ENCODE measurements around the gene BTBD10. TPM values are rescaled to one million over a fixed set of nuclear protein-coding genes. Genes with fewer than 3 reads are reported as not detected.

Gene BTBD10
- total RNA-seq, 6 experiments from 2014 or later, result 4.8 to 11.0 (median 7.3) TPM

- TF ChIP-seq CTCF (IDR thresholded peaks at IDR 0.05), result no peak
- TF ChIP-seq POLR2A (IDR thresholded peaks at IDR 0.05), result no peak
- ATAC-seq, result no peak
- Histone ChIP-seq H3K9me3 (no peaks in the 10 kb centered on the region), H3K4me1 (no peaks in the 10 kb centered on the region), H3K27ac (no peak overlapping the region), H3K36me3 (peaks cover 0 to 30% (median 10%) of the 10 kb centered on the region in 4 donors), H3K4me3 (no peak overlapping the region), H3K27me3 (no peaks in the 10 kb centered on the region)
- DNase-seq, result no peak
- intact Hi-C loops (cut with DNase I), result no loop called here
- WGBS (ENCODE audit: insufficient coverage, low coverage, low lambda C conversion rate, missing lambda C conversion rate), result 84% methylated on average over 2 of the region's 5 CpGs
These were observed 74.3 kb downstream of the BTBD10 start for GRCh38 chr11:13388741-13389140.

- H3K4me1 ChIP-seq, result no peaks in the 10 kb centered on the region
- WGBS (ENCODE audit: insufficient coverage, low coverage, low lambda C conversion rate, missing lambda C conversion rate), result 79% methylated on average over 2 of the region's 2 CpGs
- peaks cover 0 to 45% (median 10%) of the 10 kb centered on the region in 4 donors for H3K36me3 ChIP-seq
- H3K27me3 ChIP-seq, result no peaks in the 10 kb centered on the region
- intact Hi-C loops (cut with DNase I), result no loop called here
- H3K4me3 ChIP-seq, result no peak overlapping the region
- DNase-seq (no peak), ATAC-seq (peak; percentile 42 to 67 (median 60))
- no peaks in the 10 kb centered on the region for H3K9me3 ChIP-seq
- no peak overlapping the region for H3K27ac ChIP-seq
- TF ChIP-seq POLR2A (IDR thresholded peaks at IDR 0.05), result no peak
- no peak for TF ChIP-seq CTCF (IDR thresholded peaks at IDR 0.05)
These were observed 76.5 kb downstream of the BTBD10 start for GRCh38 chr11:13386567-13386966.

- TF ChIP-seq POLR2A (IDR thresholded peaks at IDR 0.05) (no peak), CTCF (IDR thresholded peaks at IDR 0.05) (peak; percentile 34 to 60 (median 57))
- no peak for DNase-seq
- H3K36me3 ChIP-seq, result peaks cover 0 to 59% (median 12%) of the 10 kb centered on the region in 4 donors
- H3K4me1 ChIP-seq, result no peaks in the 10 kb centered on the region
- no peak overlapping the region for H3K4me3 ChIP-seq
- no peak overlapping the region for H3K27ac ChIP-seq
- 27% methylated on average over 4 of the region's 4 CpGs for WGBS (ENCODE audit: insufficient coverage, low coverage, low lambda C conversion rate, missing lambda C conversion rate)
- H3K9me3 ChIP-seq, result no peaks in the 10 kb centered on the region
- peak; percentile 43 to 50 (median 48) for ATAC-seq
- no peaks in the 10 kb centered on the region for H3K27me3 ChIP-seq
- intact Hi-C loops (cut with DNase I), result no loop called here
These were observed 77.9 kb downstream of the BTBD10 start for GRCh38 chr11:13384908-13385640.

- peaks cover 0 to 70% (median 19%) of the 10 kb centered on the region in 4 donors for H3K36me3 ChIP-seq
- no peak for TF ChIP-seq POLR2A (IDR thresholded peaks at IDR 0.05)
- no peak for TF ChIP-seq CTCF (IDR thresholded peaks at IDR 0.05)
- H3K4me3 ChIP-seq, result no peak overlapping the region
- ATAC-seq, result no peak
- no peaks in the 10 kb centered on the region for H3K4me1 ChIP-seq
- WGBS (ENCODE audit: insufficient coverage, low coverage, low lambda C conversion rate, missing lambda C conversion rate), result 90% methylated on average over 3 of the region's 3 CpGs
- no peaks in the 10 kb centered on the region for H3K27me3 ChIP-seq
- no peak for DNase-seq
- no peak overlapping the region for H3K27ac ChIP-seq
- intact Hi-C loops (cut with DNase I), result no loop called here
- H3K9me3 ChIP-seq, result no peaks in the 10 kb centered on the region
These were observed 80.3 kb downstream of the BTBD10 start for GRCh38 chr11:13382751-13383150.
